ENCODE data around the gene LINC01488.

GRCh38 chr11:69509381-69509780, 27.9 kb downstream of the LINC01488 start:
- TF ChIP-seq EZH2 (IDR thresholded peaks at IDR 0.05; ENCODE audit: insufficient read depth, poor library complexity, severe bottlenecking) = no peak
- no peak for TF ChIP-seq EZH2phosphoT487 (IDR thresholded peaks at IDR 0.05; ENCODE audit: insufficient read depth, low read depth)

Data from GM23248 (cell line).